ENCODE measurements around the gene S100PBP. TPM values are rescaled to one million over a fixed set of nuclear protein-coding genes. Genes with fewer than 3 reads are reported as not detected.

Gene S100PBP
- total and polyA plus RNA-seq, 9 of the 15 experiments (the other 6 are each of a cell fraction or from before 2014, with no cell fraction given): 22.9 to 60.2 (median 32.9) TPM

GRCh38 chr1:32863218-32863880 lies 45.9 kb downstream of the S100PBP start:
- no peak for DNase-seq (ENCODE audit: extremely low read depth in 1 of 4, low spot score in 3 of 4)
- Histone ChIP-seq H2AFZ (ENCODE audit: low read depth, low read length) (no peak overlapping the region), H3K4me3 (no peak overlapping the region), H3K9me3 (replicated peaks; ENCODE audit: control insufficient read depth, insufficient read depth, low read depth, low read length) (no peaks in the 10 kb centered on the region), H3K4me2 (ENCODE audit: insufficient read depth, low read length) (no peak overlapping the region), H3K9me1 (ENCODE audit: control insufficient read depth, insufficient read depth, low read length) (no peaks in the 10 kb centered on the region), H3K36me3 (ENCODE audit: control insufficient read depth, insufficient read depth, low read length) (peaks cover 35% of the 10 kb centered on the region; the same call in 2 of the 3 replicates), H3K27ac (ENCODE audit: extremely low read depth, low read depth, low read length) (no peak overlapping the region), H4K20me1 (replicated peaks; ENCODE audit: control insufficient read depth, insufficient read depth, low read length) (no peaks in the 10 kb centered on the region), H3K4me1 (replicated peaks in 1 of 2; ENCODE audit: control insufficient read depth in 2 of 2, insufficient read depth in 2 of 2, low read length in 2 of 2) (peaks cover 0 to 3% of the 10 kb centered on the region in 2 experiments; a peak in 1 of 5 replicates), H3K27me3 (ENCODE audit: control insufficient read depth in 2 of 2, insufficient read depth in 2 of 2, low read length in 2 of 2) (no peaks in the 10 kb centered on the region), H3K9ac (ENCODE audit: insufficient read depth in 1 of 2, low read depth in 2 of 2, low read length in 2 of 2) (no peak overlapping the region), H3K79me2 (ENCODE audit: control insufficient read depth, insufficient read depth, low read length) (no peaks in the 10 kb centered on the region)
- ATAC-seq: no peak
- POLR2A ChIA-PET: interaction anchor here (0.6 to 1.6 kb wide), 5 partner anchors 10 to 145 kb away, joined by 3 to 7 read pairs (median 5); no protein-coding TSS in a partner anchor
- TF ChIP-seq FOXA1 (IDR thresholded peaks at IDR 0.05; ENCODE audit: borderline replicate concordance) (no peak), RUNX1 (IDR thresholded peaks at IDR 0.05; ENCODE audit: low read depth) (no peak), ZBTB17 (CRISPR knock-in tag; IDR thresholded peaks at IDR 0.05) (no peak), ZNF583 (CRISPR knock-in tag; IDR thresholded peaks at IDR 0.05) (no peak), SMARCA5 (IDR thresholded peaks at IDR 0.05) (no peak), POLR2H (tag; IDR thresholded peaks at IDR 0.05; ENCODE audit: low read depth) (no peak), HEY1 (CRISPR knock-in tag; IDR thresholded peaks at IDR 0.05; ENCODE audit: borderline replicate concordance) (no peak)
- no peak for FAIRE-seq
- BruUV-seq (replicated peaks): no TSS peak
- WGBS (ENCODE audit: insufficient coverage, low coverage, missing lambda C conversion rate): 72% methylated on average over 4 of the region's 4 CpGs
- in situ Hi-C loops (cut with MboI): no loop called here
- intact Hi-C loops (cut with micrococcal nuclease): no loop called here
- CTCF ChIA-PET (ENCODE audit: low intra/inter-chr PET ratio): no interaction called here

Data from K562 (cell line).